ENCODE data around the gene PROP1.

GRCh38 chr5:177997319-177997670 lies 1.3 kb upstream of the PROP1 start:
- no peak for TF ChIP-seq CTCF (IDR thresholded peaks at IDR 0.05)
- no peak for TF ChIP-seq POLR2A (IDR thresholded peaks at IDR 0.05)
- TF ChIP-seq EP300 (IDR thresholded peaks at IDR 0.05), result no peak
- TF ChIP-seq POLR2AphosphoS5 (IDR thresholded peaks at IDR 0.05), result no peak
